Measurements from ENCODE around the gene ROBO4.

ROBO4 gene

GRCh38 chr11:124889191-124890091 lies 8.2 kb downstream of the ROBO4 start:
- no peak for TF ChIP-seq CTCF (IDR thresholded peaks at IDR 0.05; ENCODE audit: low read depth, low read length)
- no peak for DNase-seq (ENCODE audit: extremely low read depth, low read depth)

GRCh38 chr11:124887667-124888013 lies 10.0 kb downstream of the ROBO4 start:
- no peak for TF ChIP-seq CTCF (IDR thresholded peaks at IDR 0.05; ENCODE audit: low read depth, low read length)

GRCh38 chr11:124886978-124887666 lies 10.5 kb downstream of the ROBO4 start:
- TF ChIP-seq CTCF (IDR thresholded peaks at IDR 0.05; ENCODE audit: low read depth, low read length): no peak
- DNase-seq (ENCODE audit: extremely low read depth, low read depth): no peak

More at GRCh38 chr11:124887667-124888013, 10.0 kb downstream of the ROBO4 start:
- no peak for DNase-seq (ENCODE audit: extremely low read depth, low read depth)

GRCh38 chr11:124886476-124886875 lies 11.2 kb downstream of the ROBO4 start:
- TF ChIP-seq CTCF (IDR thresholded peaks at IDR 0.05; ENCODE audit: low read depth, low read length): no peak
- DNase-seq (ENCODE audit: extremely low read depth, low read depth): no peak

GRCh38 chr11:124884869-124885479 lies 12.7 kb downstream of the ROBO4 start:
- TF ChIP-seq CTCF (IDR thresholded peaks at IDR 0.05; ENCODE audit: low read depth, low read length): no peak
- DNase-seq (ENCODE audit: extremely low read depth, low read depth): no peak

- no peak for TF ChIP-seq CTCF (IDR thresholded peaks at IDR 0.05; ENCODE audit: low read depth, low read length)
- DNase-seq (ENCODE audit: extremely low read depth, low read depth): no peak
Observed at GRCh38 chr11:124884340-124884739, 13.3 kb downstream of the ROBO4 start.

Measured in AG09319 (cell line).